ENCODE measurements around the gene MLST8. TPM values are rescaled to one million over a fixed set of nuclear protein-coding genes. Genes with fewer than 3 reads are reported as not detected.
"Not testable (repeated sequence)": the region's sequence is repeated elsewhere in the genome, so short reads cannot be mapped to it uniquely, and the experiment has no call there.

Gene MLST8
- total RNA-seq, 1 donor from 2014 or later: 22.2 TPM

- no peak for DNase-seq (ENCODE audit: low read depth)
These were observed 15.1 kb upstream of the MLST8 start for GRCh38 chr16:2190002-2190658.

GRCh38 chr16:2190659-2191445 is 14.4 kb upstream of the MLST8 start:
- no peak for DNase-seq (ENCODE audit: low read depth)

GRCh38 chr16:2191446-2191706 is 13.9 kb upstream of the MLST8 start:
- no peak for DNase-seq (ENCODE audit: low read depth)

GRCh38 chr16:2194166-2194834 is 11.0 kb upstream of the MLST8 start:
- no peak for DNase-seq (ENCODE audit: low read depth)

- DNase-seq (ENCODE audit: low read depth): peak; percentile 62
These were observed 10.4 kb upstream of the MLST8 start for GRCh38 chr16:2194852-2195321.

- DNase-seq (ENCODE audit: low read depth): no peak
These were observed 9.7 kb upstream of the MLST8 start for GRCh38 chr16:2195322-2196161.

GRCh38 chr16:2196162-2196980 is 8.9 kb upstream of the MLST8 start, which contains the start of gene CASKIN1:
CASKIN1 (minus strand) TSS chr16:2196605; CDS start chr16:2196432, 173 bp downstream.
- DNase-seq (ENCODE audit: low read depth): no peak

GRCh38 chr16:2196981-2197511 is 8.2 kb upstream of the MLST8 start:
- no peak for DNase-seq (ENCODE audit: low read depth)

- no peak for DNase-seq (ENCODE audit: low read depth)
These were observed 7.5 kb upstream of the MLST8 start for GRCh38 chr16:2197765-2198164.

GRCh38 chr16:2198283-2198682 is 7.0 kb upstream of the MLST8 start:
- no peak for DNase-seq (ENCODE audit: low read depth)

- DNase-seq (ENCODE audit: low read depth): no peak
These were observed 6.2 kb upstream of the MLST8 start for GRCh38 chr16:2199095-2199494.

- DNase-seq (ENCODE audit: low read depth): no peak
These were observed 5.6 kb upstream of the MLST8 start for GRCh38 chr16:2199621-2200139.

- DNase-seq (ENCODE audit: low read depth): no peak
These were observed 4.9 kb upstream of the MLST8 start for GRCh38 chr16:2200313-2200712.

GRCh38 chr16:2203119-2203688 is 2.0 kb upstream of the MLST8 start:
- not testable (repeated sequence) for DNase-seq (ENCODE audit: low read depth)

- DNase-seq (ENCODE audit: low read depth): no peak
These were observed 694 bp upstream of the MLST8 start for GRCh38 chr16:2204416-2205103.

- DNase-seq (ENCODE audit: low read depth): peak; percentile 14
These were observed 686 bp downstream of the MLST8 start for GRCh38 chr16:2205967-2206313.

GRCh38 chr16:2206420-2206779 is 1.1 kb downstream of the MLST8 start:
- DNase-seq (ENCODE audit: low read depth): no peak

- no peak for DNase-seq (ENCODE audit: low read depth)
These were observed 1.7 kb downstream of the MLST8 start for GRCh38 chr16:2206780-2207433.

- no peak for DNase-seq (ENCODE audit: low read depth)
These were observed 2.6 kb downstream of the MLST8 start for GRCh38 chr16:2207872-2208271.

All from renal cortical epithelial cell (primary cell).